Measurements from ENCODE around the gene KSR1.
A peak's percentile ranks its signal among the peaks of the same experiment; 100 is the strongest.

Gene KSR1

DNA sequence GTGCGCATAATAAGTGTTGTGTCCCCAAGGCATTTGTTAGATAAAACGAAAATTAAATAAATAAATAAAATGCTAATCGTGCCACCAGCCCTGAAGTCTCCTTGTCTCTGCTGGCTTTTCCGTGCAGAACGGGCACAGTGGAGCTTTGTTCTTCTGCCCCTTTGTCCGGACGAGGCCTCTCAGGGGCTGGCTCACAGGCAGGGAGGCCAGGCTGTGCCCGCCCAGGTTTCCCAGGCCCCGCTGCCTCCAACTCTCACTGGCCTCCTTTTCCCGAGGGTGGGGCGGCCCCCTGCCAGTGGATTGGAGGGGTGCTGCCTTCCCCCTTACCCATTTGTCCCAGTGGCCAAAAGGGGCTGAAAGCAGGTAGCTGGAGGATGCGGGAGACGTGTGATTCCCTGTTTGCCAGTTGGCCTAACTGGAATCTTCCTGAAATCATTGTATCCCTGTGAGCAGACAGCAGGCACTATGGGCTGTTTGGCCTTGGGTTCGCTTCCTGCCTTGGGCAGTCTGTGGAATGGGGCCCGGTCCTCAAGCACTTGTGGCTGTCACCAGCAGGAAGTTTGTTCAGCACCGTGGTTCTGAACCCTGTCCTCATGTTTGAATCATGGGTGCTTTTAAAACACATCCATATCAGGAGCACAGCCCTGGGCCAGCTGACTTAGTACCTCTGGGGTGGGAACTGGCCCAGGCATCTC, 64.4 kb downstream of the KSR1 start:
- no peak for DNase-seq

- DNase-seq = no peak
These were observed 65.2 kb downstream of the KSR1 start for GRCh38 chr17:27521281-27522027.

DNA sequence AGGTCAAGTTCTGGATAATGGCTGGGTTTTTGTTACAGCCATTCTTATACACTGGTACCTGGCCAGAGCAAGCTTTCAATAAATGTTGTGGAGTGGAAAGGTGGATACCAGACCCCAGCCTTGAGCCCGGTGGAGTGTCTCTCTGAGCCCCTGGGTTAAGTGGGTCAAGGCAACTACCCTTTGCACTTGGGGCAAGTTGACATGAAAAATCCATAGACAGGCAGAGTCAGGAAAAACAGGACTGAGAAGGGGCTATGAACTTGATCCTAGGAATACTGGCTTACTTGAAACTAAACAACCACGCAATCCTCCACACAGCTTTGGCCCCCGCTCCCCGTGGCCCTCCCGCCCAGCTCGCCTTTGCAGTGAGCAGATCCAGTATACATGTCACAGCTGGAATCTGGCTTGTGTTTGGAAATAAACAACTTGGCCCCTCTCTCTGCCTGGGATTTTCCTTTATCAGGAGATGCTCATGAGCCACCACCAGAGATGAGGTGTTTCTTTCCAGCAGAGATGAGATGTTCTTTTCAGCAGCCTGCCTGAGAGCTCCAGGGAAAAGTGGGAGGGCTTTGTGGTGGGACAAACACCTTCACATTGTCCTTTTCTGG, 65.9 kb downstream of the KSR1 start:
- no peak for DNase-seq

GRCh38 chr17:27523712-27524111, 67.5 kb downstream of the KSR1 start:
- DNase-seq = no peak

GRCh38 chr17:27524594-27524993, 68.3 kb downstream of the KSR1 start:
- DNase-seq = no peak

DNA sequence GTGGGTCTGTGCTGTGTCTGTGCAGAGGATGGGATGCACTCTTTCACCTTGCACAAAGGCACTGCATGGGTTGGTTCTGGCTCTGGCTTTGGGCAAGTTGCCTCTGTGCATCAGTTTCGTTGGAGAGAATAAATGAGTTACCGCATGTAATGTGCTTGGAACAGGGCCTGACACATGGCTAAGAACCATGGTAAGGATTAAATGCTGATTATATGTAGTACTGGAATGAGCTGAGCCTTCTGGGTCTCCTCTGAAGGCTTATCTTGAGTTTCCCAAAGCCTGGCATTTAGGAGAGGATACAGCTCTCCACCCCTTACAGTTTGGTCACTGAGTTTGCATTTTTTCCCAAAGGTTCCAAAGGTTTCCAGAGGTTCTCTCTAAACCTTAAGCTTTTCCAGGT, 69.1 kb downstream of the KSR1 start:
- no peak for DNase-seq

DNA sequence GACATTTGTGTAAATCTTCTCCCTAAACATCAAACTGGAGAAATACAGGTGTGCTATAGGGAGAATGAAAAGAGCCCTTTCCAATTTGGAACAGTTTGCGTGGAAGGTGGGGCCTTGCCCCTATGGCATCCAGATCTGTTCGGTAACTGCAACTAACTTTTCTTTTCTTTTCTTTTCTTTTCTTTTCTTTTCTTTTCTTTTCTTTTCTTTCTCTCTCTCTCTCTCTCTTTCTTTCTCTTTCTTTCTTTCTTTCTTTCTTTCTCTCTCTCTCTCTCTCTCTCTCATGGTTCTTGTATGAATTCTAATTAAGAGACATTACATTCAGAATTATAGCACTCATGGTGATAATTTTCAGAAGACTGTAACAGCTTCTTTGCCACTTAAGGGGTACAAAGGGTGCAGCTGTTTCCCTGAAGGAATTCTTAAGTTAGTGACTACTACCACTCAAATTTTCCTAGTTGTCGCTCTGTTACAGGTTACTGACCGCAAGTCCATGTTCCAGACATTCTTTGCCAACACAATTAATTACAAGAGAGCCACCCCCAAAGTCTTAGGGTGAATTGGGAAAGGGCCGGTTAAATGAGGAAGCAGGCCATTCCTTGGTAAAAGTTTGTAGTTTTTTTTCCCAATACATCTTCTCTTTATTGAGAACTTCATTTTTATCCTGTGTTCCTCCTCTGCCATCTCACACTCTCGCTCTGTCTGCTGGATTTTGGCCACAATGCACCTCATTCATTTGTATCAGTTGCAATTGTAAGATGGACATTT, 69.8 kb downstream of the KSR1 start:
- DNase-seq = no peak

- peak; percentile 41 for DNase-seq
These were observed 70.4 kb downstream of the KSR1 start for GRCh38 chr17:27526604-27527002.

DNA sequence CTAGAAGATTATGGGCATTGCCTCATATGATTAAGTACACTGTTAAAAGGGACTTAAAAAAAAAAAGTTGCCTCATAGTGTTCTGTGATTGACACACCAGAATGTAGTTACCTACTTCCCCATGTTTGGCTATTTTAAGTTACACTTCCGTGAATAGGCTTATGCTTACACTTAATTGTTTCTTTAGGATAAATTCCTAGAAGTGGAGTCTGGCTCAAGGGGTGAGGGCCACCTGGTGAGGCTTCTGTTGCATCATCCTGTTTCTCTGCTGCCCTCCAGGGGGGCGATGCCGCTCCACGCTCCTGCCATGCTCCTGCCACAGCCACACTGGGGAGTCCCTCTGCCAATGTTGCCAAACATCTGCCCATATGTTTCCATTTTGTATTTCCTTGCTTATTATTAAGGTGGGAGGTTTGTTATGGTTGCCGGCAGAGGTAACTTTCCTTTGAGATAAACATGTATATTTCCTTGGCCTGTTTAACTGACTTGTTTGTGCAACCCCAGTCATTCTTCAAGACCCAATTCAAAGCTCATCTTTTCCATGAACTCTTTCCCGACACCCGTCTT, 73.1 kb downstream of the KSR1 start:
- DNase-seq = peak; percentile 90

DNA sequence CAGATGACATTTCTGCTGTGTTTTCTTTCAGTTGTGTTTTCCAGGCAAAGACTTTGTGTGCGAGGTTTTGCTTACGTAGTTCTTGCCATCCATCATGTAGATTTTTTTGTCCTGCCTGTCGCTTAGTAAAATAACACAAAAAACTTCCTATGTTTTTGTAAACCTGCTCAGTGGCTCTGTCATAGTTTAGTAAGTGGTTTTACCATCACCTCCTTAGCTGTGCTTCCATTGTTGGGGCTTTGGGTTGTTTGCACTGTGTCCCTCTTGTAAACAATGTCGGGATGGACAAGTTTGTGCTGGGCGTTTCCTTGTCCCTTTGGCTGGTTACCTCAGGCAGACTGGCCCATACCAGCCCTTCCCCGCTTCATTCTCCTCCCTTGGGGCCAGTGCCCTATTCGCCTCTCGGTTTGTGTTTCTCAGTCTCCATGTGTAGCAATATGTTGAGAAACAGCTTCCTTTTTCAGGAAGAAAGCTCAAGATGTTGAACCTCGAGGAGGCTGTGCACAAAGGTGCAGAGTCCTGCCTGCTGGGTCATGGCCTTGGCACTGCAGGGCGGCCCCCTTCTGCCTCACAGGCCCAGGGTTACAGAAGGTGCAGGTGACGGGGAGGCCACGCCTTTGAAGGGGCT, 74.6 kb downstream of the KSR1 start:
- peak; percentile 82 for DNase-seq

DNA sequence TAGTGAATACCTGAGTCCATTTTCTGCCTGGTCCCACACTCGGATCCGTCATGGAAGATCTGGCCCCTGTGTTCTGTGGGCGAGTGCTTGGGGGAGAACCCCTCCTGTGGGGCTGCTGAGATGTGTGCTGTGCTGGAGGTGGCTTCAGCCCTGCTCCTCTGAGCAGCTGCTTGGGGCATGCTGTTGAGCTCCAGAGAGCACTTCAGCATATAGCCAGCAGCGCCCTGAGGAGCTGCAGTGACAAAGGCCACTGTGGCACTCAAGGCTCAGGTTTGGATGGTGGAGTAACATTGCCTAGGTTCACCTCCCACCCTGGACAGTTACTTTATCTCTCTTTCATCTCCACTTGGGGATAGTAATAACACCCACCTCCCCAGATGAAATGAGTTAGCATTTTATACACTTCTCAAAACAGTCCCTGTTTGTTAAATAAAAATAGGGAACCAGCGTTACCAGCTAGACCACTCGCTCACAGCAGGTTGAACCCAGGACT, 75.3 kb downstream of the KSR1 start:
- peak; percentile 65 for DNase-seq

- DNase-seq = peak; percentile 84
These were observed 76.3 kb downstream of the KSR1 start for GRCh38 chr17:27532269-27533263.

- no peak for DNase-seq
These were observed 77.9 kb downstream of the KSR1 start for GRCh38 chr17:27533874-27534815.

DNA sequence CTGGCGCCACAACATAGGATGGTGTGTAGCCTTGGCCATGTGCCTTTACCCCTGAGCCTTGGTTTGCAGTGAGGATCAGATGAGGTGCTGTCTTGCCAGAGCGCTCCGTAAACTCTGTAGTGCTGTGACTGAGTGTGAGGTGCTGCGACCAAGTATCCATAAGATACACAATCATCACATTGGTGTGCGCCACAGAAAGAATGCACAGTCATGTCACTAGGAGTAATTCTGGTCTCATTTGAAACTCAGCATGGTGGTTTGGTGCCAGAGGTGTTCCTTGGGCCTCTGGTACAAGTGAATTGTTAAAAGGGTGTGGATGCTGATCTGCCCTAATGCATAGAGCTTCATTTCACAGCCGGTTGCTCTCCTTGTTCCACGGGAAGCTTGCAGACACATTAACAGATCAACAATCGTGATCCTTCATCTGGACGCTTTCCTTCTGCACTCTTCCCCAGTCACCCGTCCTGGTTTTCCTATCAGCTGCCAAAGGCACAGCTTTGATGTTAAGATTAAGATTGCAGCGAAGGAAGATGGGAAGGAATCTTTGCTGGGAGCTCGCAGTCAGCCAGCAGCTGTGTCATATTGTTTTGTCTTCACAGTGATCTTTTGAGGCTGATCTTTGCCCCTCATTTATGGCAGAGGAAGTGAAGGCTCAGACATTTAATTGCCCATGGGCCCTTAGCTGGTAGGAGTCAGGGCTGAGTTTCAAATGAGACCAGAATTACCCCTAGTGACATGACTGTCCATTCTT, 79.1 kb downstream of the KSR1 start:
- no peak for DNase-seq

DNA sequence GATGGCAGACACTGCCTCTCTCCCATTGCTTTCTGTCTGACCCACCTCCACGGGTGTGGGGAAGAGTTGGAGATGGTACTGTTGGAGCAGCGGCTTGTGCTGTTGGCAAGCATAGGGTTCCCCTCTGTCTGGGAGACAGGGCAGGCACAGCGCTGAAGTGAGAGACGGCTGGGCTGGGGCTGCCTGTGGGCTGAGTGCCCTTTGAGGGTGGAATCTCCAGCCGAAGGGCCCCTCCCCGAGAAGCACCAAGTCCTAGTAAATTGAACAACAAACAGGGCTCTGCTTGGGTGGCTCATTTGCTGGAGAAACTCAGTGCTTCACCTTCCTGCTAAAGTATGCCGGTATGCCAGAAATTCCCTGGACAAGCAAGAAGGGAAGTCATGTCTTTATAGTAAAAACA, 79.7 kb downstream of the KSR1 start:
- no peak for DNase-seq

GRCh38 chr17:27536781-27537180, 80.5 kb downstream of the KSR1 start:
- no peak for DNase-seq

DNA sequence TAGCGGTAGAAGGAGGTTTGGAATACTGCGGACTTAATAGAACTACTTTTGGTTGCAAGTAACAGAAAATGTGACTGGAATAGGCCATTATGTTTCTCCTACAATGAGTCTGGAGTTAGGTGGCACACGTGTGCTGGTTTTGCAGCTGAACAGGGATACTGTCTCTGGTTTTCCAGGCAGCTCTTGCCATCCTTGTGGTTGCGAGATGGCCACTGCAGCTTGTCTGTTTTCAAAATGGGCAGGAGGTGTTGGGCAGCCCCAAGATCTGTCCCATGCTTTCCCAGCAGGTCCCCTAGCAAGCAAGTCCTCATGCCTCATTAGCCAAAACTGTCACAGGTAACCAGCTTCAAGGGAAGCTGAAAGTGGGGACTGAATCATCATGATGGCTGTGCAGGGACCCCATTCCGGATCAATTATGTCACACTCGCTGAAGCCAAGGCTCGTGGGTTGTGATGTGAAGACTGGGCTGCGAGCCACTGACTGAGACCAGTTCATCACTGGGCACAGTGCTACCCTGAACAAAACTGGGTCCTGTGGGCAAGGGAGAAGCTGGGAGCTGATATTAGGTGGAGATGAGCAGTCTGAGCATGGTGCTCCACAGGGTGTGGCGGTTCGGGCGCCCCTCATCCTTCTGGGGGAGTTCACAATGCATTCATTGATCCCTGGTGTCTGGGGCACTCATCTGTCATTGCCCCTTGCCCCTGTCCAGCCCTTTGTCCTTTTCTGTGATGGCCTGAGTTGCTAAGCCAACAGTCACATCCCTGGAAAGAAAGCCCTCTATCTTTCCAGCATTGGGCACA, 82.1 kb downstream of the KSR1 start:
- DNase-seq = no peak

DNA sequence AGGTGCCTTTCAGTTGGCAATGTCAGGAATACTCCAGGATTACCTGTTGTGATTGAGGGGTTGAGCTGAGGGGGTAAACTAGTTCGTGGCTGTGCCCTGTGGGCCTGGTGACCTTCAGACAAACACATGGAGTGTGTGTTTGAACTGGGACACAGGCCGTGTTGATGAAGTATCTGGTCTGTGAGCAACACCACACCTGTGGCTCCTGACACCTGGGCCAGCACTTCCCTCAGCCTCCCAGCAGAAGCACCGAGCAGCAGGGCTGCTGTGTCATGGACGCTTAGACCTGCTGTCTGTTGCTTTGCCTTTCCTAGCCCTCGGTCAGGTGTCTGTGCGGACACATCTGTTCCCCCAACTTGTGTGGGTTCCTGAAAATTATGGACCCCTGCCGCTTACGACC, 82.9 kb downstream of the KSR1 start:
- DNase-seq = no peak

All from GF-D8 (cell line).